Smooth muscle cell of the coronary artery (primary cell): Measurements from ENCODE around the gene CACNA2D2. TPM values are rescaled to one million over a fixed set of nuclear protein-coding genes. Genes with fewer than 3 reads are reported as not detected.

ENCODE experiments used
- total RNA-seq: library from RNA; depleted of rRNA; stranded (reverse); fragments of >200 nt; gene quantifications from 2 replicates; pipeline ENCODE4 v1.2.3, GENCODE V29; 2014; ENCODE audit warnings: low replicate concordance

CACNA2D2 gene
- under 0.01 TPM in 1 of 2 replicates, not detected in the other for total RNA-seq

DNA sequence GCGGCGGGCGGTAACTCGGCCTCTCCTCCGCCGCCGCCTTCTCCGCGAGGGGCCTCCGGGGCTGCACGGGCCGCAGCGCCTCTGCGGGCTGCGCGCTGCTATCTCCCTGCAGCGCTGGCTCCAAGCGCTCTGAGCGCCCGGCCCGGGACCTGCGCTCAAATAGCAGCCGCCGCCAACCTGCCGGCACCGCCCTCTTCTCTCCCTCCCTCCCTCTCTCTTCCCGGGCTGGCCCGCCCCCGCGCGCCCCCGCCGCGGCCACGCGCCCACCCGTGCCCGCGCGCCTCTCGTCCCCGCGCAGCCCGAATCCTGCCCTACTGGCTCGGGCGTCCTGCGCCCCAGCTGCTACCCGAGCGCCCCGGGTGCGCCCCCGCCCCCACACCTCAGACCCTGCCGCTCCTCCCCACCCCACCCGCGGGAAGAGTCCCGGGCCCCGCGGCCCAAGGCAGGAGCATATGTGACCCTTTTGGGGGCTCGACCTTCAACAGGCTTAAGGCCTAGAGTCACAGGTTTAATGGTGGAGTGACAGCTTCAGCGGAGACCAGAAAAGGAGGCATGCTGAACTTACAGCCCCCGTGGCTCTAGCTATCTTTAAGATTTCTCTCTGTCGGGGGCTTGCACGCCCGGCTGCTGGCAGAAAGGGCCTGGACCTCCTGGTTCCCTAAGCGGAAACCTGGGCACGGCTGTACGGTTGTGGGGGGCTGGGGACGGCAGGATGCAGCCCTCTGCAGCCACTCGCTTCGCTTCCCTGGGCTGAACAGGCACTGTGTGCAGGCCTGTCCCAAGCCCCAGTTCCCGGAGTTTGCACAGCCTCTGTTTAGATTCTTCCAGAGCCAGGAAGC, at the start of gene CACNA2D2:
CACNA2D2 (minus strand) TSS at position 131 of the 839 bp plus-strand sequence. CDS start 211 bp downstream, outside the sequence.

DNA sequence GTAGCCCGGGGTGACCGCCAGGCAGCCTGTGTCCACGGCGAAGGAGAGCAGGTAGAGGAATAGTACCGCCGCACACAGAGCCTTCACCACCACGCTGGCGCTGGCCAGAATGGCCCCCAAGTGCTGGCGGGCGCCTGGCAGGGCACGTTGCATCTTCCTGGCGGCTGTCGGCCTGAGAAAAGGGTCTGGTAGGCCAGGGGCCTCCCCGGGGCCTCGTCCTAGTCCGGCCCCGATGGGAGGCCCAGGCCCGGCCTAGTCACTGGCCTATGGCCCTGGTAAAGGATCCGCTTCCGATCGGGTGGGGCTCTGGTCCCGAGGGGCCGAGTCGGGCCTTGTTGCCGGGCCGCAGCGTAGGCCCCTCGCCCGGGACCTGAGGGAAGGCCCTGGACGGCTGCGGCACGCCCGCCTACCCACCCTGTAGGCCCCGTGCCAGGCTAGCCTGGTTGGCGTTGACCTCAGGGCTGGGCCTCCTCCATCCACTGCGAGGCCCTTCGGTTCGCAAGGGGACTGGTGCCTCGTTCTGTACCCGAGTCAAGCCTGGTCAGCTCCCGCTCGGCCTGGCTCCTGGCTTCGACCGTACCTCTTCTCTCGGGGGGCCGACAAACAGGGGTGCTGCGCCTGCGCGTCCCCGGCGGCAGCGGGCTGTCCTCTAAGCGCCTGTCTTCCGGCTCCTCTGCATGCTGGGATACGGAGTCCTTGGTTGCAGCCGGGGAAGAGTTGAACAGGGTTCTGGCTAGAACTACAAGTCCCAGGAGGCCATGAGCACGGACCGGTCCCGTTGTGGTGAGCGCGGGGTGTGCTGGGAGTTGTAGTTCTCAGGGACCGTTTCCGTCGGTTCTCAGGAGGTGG, 144.3 kb downstream of the CACNA2D2 start, which contains the start of gene TMEM115:
TMEM115 (minus strand) TSS at position 611 of the 849 bp plus-strand sequence; CDS start at position 153, 458 bp downstream.

DNA sequence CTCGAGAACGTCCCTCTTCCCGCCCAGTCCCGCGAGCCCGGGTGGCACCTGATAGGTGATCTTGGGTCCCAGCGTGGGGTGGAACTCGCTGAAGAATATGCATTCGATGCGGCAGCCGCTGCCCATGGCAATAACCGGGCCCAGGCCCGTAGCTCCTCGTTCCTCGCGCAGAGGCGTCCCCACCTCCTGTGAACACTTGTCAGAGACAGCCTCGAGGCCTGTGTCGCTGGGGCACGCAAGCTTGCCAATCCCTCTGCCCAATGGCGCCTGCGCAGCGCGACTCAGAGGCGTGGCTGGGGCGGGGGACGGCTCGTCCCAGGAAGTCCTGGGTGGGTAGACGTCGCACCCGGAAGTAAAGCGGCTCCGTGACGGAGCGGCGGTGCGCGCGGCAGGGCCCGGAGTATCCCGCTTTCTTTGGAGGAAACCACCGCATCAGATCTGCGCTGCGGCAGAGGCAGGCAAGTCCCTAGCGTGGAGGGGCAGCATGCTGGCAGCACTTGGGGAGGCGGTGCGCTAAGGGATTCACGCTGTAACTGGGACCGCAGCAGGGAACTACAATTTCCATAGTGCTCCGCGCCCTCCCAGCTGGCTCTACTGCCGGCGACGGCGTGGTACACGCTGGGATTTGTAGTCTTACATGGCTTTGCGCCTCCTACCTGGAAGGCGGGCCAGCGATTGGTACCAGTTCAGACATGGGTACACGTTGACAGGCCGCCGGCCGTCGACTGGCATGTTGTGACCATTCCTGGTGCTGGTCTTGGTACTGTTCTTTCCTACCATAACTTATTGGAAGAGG, 152.7 kb downstream of the CACNA2D2 start, which contains the start of the genes CYB561D2 and NPRL2:
CYB561D2 (plus strand) TSS at position 336 of the 796 bp plus-strand sequence. CDS start 572 bp downstream, outside the sequence.
NPRL2 (minus strand) TSS at position 249 of the 796 bp plus-strand sequence; CDS start at position 126, 123 bp downstream.

DNA sequence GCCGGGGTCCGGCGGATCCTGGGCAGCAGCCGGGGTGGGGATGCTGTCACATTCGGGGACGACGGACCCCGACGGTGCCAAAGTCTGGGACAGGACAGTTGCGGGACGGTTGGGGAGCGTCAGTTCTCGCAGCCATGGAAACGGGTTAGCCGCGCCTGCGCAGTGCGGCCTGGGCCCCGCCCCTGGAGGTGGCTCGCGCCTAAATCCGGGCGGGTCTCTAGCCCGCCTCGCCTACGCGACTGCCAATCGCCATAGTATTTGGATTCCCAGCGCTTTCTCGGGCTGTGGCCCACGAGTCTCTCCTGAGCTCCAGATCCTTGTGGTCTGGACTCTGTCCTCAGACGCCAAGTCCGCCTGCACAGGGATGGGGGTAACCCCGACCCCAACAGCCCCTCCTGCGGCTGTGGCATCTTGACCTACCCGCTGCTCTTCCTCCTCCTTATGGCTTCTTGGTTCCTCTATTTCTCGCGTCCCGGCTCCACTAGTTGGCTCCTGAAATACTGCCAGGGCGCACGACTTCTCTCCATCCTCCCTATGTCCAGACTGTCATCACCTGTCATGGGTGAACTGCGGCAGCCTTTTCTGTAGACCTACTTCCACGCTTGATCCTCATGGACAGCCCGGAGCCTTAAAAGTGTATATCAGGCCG, 157.7 kb downstream of the CACNA2D2 start, which contains the start of gene ZMYND10:
ZMYND10 (minus strand) TSS at position 147 of the 649 bp plus-strand sequence. CDS start 153 bp downstream, outside the sequence.

DNA sequence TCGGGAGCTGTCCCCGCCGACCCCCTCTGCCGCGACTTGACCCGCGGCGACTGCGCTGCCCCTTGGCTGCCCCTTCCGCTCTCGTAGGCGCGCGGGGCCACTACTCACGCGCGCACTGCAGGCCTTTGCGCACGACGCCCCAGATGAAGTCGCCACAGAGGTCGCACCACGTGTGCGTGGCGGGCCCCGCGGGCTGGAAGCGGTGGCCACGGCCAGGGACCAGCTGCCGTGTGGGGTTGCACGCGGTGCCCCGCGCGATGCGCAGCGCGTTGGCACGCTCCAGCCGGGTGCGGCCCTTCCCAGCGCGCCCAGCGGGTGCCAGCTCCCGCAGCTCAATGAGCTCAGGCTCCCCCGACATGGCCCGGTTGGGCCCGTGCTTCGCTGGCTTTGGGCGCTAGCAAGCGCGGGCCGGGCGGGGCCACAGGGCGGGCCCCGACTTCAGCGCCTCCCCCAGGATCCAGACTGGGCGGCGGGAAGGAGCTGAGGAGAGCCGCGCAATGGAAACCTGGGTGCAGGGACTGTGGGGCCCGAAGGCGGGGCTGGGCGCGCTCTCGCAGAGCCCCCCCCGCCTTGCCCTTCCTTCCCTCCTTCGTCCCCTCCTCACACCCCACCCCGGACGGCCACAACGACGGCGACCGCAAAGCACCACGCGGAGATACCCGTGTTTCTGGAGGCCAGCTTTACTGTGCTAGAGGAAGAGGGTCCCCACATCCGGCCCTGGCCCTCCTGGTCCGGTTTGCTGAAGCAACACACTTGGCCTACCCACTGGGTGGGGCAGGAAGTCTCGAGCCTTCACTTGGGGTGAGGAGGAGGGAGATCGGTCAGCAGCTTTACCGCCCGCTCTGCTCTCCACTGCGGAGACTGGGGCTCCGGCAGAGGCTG, 162.7 kb downstream of the CACNA2D2 start, which contains the start of gene RASSF1:
RASSF1 (minus strand) TSS at position 389 of the 882 bp plus-strand sequence; CDS start at position 358, 31 bp downstream.

DNA sequence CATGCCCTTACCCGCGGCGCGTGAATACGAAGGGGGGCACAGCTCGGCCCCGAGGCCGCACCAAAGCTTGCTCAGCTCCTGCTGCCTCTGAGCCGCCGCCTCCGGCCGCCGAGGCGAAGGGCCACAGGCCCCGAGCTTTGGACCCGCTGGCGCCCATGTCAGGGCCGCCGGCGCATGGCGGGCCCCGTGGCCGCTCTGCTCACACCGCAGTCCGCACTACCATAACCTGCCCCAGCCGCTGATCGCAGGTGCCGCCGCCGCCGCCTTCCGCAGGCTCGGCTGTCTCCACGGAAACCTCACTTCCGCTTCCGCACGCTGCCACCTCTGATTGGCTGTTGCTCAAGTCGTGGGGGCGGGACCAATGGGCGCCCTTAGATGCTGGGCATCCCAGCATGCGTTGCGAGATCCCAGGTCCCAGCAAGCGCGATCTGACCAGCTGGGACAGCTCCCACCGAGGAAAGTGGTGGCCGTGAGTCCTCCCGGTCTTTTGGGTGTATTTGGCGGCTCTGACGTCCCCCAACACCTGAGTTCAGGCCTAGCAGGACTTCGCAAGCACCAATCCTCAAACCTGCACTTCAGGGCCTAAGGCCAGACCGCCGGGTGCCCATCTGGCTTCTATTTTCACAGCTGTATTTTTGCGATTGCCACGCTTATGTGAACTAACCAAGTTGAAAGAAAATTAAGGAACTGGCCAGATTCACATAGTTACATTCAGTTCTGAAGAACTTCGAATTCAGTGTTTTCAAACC, 175.3 kb downstream of the CACNA2D2 start, which contains the start of gene TUSC2:
TUSC2 (minus strand) TSS at position 281 of the 749 bp plus-strand sequence; CDS start at position 157, 124 bp downstream.

DNA sequence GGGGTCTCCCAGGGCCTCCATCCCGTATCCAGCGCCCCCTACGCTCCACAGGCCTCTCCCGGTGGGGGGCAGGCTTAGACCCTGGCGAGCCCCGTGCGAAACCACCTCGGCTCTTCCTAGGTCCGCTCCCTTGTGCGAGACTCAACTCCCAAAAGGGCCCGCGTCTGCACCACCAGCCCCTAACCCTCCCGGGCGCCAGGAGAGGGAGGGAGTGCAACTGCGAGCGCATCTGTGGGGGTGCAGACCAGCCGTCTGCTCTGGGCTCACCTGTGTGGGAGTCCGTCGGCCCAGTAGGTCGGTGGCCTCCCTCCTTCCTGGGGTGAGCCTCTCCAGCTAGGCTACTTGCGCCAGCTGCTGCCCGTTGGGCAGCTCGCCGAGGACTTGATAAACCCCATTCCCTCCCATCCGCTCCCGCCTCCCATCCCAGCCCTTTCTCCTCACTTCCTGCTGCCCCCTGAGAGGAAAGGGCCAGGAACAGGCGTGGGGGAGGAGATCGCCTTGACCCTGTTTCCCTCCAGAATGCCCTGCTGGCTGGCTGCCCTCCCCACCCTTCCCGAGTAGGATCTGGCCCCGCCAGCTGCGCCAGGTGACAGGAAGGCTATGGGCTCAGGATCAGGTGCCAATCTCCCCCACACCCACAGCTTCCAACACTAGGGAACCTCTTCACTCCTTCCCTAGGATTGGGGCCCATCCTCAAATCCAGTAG, 180.9 kb downstream of the CACNA2D2 start, which contains the start of gene HYAL2:
HYAL2 (minus strand) TSS at position 360 of the 706 bp plus-strand sequence. CDS start 2,256 bp downstream, outside the sequence.

Other genes with a start within 250 kb of the CACNA2D2 start
- 7.2 and 13.2 TPM in 2 replicates for gene SEMA3B, start 234.5 kb downstream of the CACNA2D2 start, total RNA-seq
- not detected in 2 replicates for gene LSMEM2, start 224.5 kb downstream of the CACNA2D2 start, total RNA-seq
- gene IFRD2, start 211.2 kb downstream of the CACNA2D2 start, total RNA-seq: 35.9 and 57.7 TPM in 2 replicates
- gene HYAL3, start 204.2 kb downstream of the CACNA2D2 start, total RNA-seq: 4.0 and 5.3 TPM in 2 replicates
- gene NAA80, start 204.2 kb downstream of the CACNA2D2 start, total RNA-seq: 0.82 and 1.8 TPM in 2 replicates
- gene HYAL1, start 200.1 kb downstream of the CACNA2D2 start, total RNA-seq: 0.60 and 0.94 TPM in 2 replicates
- gene HYAL2, start 180.9 kb downstream of the CACNA2D2 start, total RNA-seq: 63.8 and 67.0 TPM in 2 replicates
- 11.5 and 15.5 TPM in 2 replicates for gene TUSC2, start 175.4 kb downstream of the CACNA2D2 start, total RNA-seq
- 16.4 and 31.6 TPM in 2 replicates for gene RASSF1, start 162.8 kb downstream of the CACNA2D2 start, total RNA-seq
- gene ZMYND10, start 157.9 kb downstream of the CACNA2D2 start, total RNA-seq: 0.70 and 1.1 TPM in 2 replicates
- 23.2 and 30.0 TPM in 2 replicates for gene NPRL2, start 152.9 kb downstream of the CACNA2D2 start, total RNA-seq
- 32.7 and 33.1 TPM in 2 replicates for gene CYB561D2, start 152.8 kb downstream of the CACNA2D2 start, total RNA-seq
- 27.1 and 28.9 TPM in 2 replicates for gene TMEM115, start 144.1 kb downstream of the CACNA2D2 start, total RNA-seq
- 8.4 and 13.9 TPM in 2 replicates for gene C3orf18, start 64.1 kb upstream of the CACNA2D2 start, total RNA-seq
- gene HEMK1, start 65.9 kb upstream of the CACNA2D2 start, total RNA-seq: 9.1 and 19.6 TPM in 2 replicates
- 0.94 and 0.98 TPM in 2 replicates for gene CISH, start 108.1 kb upstream of the CACNA2D2 start, total RNA-seq
- gene MAPKAPK3, start 113.5 kb upstream of the CACNA2D2 start, total RNA-seq: 26.1 and 27.1 TPM in 2 replicates
- gene DOCK3, start 171.3 kb upstream of the CACNA2D2 start, total RNA-seq: 0.12 and 0.15 TPM in 2 replicates